Osteocyte (in vitro differentiated cells): ENCODE results near the gene XYLB. TPM values are rescaled to one million over a fixed set of nuclear protein-coding genes. Genes with fewer than 3 reads are reported as not detected.

ENCODE experiments used
- DNase-seq: peaks from one replicate; pipeline ENCODE4 v3.0.0; 2021; ENCODE audit warnings: mixed read lengths; ENCODE audit not compliant: unreplicated experiment; ENCODE audit errors: extremely low spot score
- H3K27ac Mint-ChIP-seq: one replicate; pipeline ENCODE4 v1.8.0; 2021; ENCODE audit warnings: mild to moderate bottlenecking, mixed read lengths; ENCODE audit not compliant: unreplicated experiment
- H3K27me3 Mint-ChIP-seq: one replicate; pipeline ENCODE4 v1.8.0; 2021; ENCODE audit warnings: mixed read lengths; ENCODE audit not compliant: unreplicated experiment
- H3K36me3 Mint-ChIP-seq: one replicate; pipeline ENCODE4 v1.8.0; 2021; ENCODE audit warnings: mixed read lengths; ENCODE audit not compliant: unreplicated experiment
- H3K4me1 Mint-ChIP-seq: one replicate; pipeline ENCODE4 v1.8.0; 2021; ENCODE audit warnings: mixed read lengths; ENCODE audit not compliant: unreplicated experiment
- H3K4me3 Mint-ChIP-seq: one replicate; pipeline ENCODE4 v1.8.0; 2021; ENCODE audit warnings: mild to moderate bottlenecking, moderate library complexity, mixed read lengths; ENCODE audit not compliant: unreplicated experiment
- H3K9me3 Mint-ChIP-seq: one replicate; pipeline ENCODE4 v1.8.0; 2021; ENCODE audit warnings: mixed read lengths; ENCODE audit not compliant: unreplicated experiment
- total RNA-seq: library from RNA; stranded (reverse); gene quantifications from 2 replicates; pipeline ENCODE4 v1.2.1, GENCODE V29; 2021
- TF ChIP-seq, protein P1 (sequence below): fragments of 200-600 bp; sonication (generic); IDR thresholded peaks from 2 replicates; pipeline ENCODE4 v1.5.0; 2021; ENCODE audit warnings: antibody characterized with exemption, mild to moderate bottlenecking, moderate library complexity

Gene XYLB
- total RNA-seq, 1 donor from 2014 or later: 6.3 TPM

DNA sequence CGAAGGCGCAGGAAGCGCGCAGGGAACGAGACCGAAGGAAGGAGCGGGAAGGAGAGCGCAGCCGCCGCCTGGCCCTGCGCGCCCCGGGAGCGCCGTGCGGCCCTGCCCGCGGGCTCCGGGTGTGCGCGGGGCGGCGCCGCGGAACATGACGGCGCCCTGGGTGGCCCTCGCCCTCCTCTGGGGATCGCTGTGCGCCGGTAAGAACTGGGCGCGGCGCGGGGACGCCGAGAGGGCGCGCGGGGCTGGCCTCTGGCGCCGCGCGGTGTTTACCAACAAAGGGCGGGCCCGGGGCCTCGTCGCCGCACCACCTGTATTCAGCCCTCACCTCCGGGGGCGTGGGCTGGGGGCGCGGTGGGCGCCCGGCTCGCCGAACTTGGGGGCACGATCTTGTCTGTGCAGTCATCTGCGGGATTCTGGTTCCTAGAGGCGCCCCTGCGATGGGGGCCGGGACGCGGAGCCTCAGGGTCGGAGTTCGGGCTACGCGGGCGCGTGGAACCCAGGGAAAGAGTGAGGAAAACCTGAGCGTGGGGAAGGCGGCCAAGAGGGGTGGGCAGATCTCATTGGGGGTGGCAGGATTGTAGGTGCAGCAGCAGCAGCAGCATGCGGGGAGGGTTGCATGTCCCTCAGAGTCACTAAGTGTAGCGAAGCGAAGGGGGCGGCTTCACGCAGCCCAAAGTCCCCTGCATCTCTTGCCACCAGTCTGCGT is 107.7 kb downstream of the XYLB start:
- Mint-ChIP-seq H3K9me3 (no peaks in the 10 kb centered on the region), H3K27ac (peak overlapping the region; percentile 93), H3K4me1 (peaks cover 22% of the 10 kb centered on the region), H3K36me3 (no peaks in the 10 kb centered on the region), H3K27me3 (no peaks in the 10 kb centered on the region), H3K4me3 (peak overlapping the region; percentile 98)
- DNase-seq: no peak
- TF ChIP-seq, protein P1, sequence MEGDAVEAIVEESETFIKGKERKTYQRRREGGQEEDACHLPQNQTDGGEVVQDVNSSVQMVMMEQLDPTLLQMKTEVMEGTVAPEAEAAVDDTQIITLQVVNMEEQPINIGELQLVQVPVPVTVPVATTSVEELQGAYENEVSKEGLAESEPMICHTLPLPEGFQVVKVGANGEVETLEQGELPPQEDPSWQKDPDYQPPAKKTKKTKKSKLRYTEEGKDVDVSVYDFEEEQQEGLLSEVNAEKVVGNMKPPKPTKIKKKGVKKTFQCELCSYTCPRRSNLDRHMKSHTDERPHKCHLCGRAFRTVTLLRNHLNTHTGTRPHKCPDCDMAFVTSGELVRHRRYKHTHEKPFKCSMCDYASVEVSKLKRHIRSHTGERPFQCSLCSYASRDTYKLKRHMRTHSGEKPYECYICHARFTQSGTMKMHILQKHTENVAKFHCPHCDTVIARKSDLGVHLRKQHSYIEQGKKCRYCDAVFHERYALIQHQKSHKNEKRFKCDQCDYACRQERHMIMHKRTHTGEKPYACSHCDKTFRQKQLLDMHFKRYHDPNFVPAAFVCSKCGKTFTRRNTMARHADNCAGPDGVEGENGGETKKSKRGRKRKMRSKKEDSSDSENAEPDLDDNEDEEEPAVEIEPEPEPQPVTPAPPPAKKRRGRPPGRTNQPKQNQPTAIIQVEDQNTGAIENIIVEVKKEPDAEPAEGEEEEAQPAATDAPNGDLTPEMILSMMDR: no peak

DNA sequence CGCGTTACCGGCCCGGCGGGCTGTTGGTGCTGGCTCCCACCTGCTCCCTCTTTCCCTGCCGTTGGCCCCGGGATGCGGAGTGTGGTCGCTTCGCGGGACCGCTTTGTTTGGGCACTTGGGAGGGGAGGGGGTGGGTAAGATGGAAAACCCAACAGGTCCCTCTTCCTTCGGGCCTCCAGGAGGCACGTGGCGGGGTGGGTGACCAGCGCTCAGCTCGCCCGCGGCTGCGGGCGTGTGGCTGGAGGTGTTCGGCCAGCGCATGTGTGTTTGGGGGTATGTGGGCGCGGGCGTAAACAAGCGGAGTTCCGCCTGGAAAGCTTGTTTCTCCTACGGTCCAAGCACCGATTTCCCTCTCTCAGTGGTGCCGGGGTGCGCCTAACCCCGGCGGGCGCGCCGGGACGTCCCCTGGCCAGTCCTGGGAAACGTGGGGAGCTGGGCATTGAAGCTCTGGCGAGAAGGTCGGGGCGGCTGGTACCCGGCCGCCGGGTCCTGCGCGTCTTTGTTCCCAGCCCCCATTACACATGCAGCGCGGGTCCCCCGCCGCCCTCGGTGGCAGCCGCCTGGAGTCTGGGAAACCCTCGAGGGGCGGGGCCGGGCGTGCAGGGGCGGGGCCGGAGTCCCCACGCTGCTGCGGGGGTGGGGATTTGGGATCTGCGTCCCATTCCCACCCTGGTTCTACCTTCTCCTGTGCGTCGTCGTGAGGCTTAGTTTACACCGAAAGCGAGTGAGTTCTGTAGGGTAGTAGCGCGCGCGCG is 108.5 kb downstream of the XYLB start:
- Mint-ChIP-seq H3K4me3 (peak overlapping the region; percentile 98), H3K36me3 (no peaks in the 10 kb centered on the region), H3K27me3 (no peaks in the 10 kb centered on the region), H3K9me3 (no peaks in the 10 kb centered on the region), H3K4me1 (peaks cover 27% of the 10 kb centered on the region), H3K27ac (peak overlapping the region; percentile 93)
- TF ChIP-seq, protein P1: no peak
- DNase-seq: peak; percentile 87

DNA sequence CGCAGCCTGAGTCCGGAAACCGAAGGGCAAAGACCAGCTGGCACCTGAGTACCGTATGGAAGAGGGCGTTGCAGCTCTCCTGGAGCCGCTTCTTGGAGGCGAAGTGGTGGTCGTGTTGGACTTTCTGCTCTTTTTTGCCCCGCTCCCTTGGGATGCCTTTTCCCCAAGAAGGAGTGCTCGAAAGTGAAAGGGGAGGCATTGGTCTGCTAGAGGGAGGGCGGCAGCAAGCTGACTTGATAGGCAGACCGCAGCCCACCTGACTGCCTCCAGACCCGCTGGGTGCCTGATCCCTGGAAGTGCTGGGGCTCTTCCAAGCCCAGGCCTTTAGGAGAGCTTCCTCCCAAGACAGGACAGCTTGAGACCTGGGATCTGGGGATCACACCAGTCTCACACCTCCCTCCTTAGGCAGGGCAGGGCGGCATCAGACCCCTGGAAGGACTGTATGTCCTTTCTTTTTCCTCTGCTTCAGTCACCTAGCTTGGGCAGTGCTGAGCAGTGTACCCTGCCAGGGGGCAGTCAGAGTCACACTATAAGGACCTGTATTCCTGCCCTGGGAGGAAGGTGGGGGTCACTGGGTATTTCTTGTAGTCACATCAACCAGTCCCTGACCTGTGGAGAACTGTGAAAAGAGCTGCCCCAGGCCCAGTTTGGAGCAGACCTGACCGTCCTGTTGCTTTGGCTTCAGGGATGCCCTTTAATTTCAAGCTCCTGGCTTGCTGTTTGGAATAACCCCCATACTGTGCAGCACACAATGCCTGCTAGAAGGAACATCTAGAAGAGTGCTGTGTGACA is 109.2 kb downstream of the XYLB start:
- TF ChIP-seq, protein P1: no peak
- Mint-ChIP-seq H3K4me3 (peak overlapping the region; percentile 98), H3K27me3 (no peaks in the 10 kb centered on the region), H3K9me3 (no peaks in the 10 kb centered on the region), H3K27ac (no peak overlapping the region), H3K4me1 (peaks cover 32% of the 10 kb centered on the region), H3K36me3 (no peaks in the 10 kb centered on the region)
- peak; percentile 59 for DNase-seq

DNA sequence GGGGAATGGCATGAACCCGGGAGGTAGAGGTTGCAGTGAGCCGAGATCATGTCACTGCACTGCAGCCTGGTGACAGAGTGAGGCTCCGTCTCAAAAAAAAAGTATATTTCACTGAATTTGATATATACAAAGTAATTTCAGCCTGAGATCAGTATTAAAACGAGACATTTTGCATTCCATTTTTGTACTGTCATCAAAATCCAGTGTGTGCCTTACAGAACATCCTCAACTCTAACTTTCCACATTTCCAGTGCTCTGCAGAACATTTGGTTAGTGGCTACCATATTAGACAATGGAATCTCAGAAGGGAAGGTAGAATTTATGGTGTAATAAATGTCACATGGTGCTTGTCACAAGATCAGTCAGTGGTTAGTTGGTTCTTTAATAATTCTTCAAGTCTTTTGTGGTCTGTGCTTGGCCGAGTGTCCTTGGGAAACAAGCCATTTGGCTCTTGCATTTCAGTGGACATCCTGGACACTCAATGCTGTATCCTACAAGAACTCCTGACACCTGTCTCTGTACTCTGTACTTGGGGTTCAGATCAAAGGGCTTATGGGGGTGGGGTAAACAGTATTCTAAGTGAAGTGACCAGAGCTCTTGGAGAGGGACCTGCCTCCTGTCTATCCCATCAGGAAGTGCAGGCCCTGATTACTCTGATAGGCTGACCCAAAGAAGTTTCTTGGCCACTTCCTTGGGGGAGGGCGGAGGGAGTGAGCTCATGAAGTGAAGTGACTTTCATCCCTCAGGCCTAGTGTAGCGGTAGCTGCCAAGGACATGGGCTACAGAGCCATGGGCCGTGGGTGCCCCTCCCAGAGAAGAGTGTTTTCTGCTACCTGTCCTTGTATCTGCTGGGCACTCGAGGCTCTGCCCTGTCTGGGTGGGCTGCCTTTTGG is 110.8 kb downstream of the XYLB start:
- Mint-ChIP-seq H3K36me3 (no peaks in the 10 kb centered on the region), H3K9me3 (no peaks in the 10 kb centered on the region), H3K4me3 (no peak overlapping the region), H3K27me3 (no peaks in the 10 kb centered on the region), H3K4me1 (peaks cover 32% of the 10 kb centered on the region), H3K27ac (no peak overlapping the region)
- TF ChIP-seq, protein P1: no peak
- peak; percentile 69 for DNase-seq
